Activated T-helper 17 cell treated with anti-CD3 and anti-CD28 coated beads, Interleukin-2, amount 50 U/mL, for 72 hours (primary cell): ENCODE measurements around the gene GSTP1. TPM values are rescaled to one million over a fixed set of nuclear protein-coding genes. Genes with fewer than 3 reads are reported as not detected.
"Not testable (repeated sequence)": the region's sequence is repeated elsewhere in the genome, so short reads cannot be mapped to it uniquely, and the experiment has no call there.

Experiments used
- ATAC-seq: fragments of 150-1000 bp; cut with Tn5 transposase; replicated peaks from 2 replicates; pipeline ENCODE4 v1.10.0; 2021; ENCODE audit warnings: mild to moderate bottlenecking, moderate library complexity
- H3K27ac Mint-ChIP-seq: one replicate; pipeline ENCODE4 v1.8.0; 2022; ENCODE audit warnings: mixed read lengths
- H3K27me3 Mint-ChIP-seq: one replicate; pipeline ENCODE4 v1.8.0; 2022; ENCODE audit warnings: mixed read lengths
- H3K36me3 Mint-ChIP-seq: one replicate; pipeline ENCODE4 v1.8.0; 2022; ENCODE audit warnings: low read depth, mild to moderate bottlenecking, mixed read lengths
- H3K4me1 Mint-ChIP-seq: one replicate; pipeline ENCODE4 v1.8.0; 2022; ENCODE audit warnings: mixed read lengths
- H3K4me3 Mint-ChIP-seq: one replicate; pipeline ENCODE4 v1.8.0; 2022; ENCODE audit warnings: mild to moderate bottlenecking, mixed read lengths
- H3K9me3 Mint-ChIP-seq: one replicate; pipeline ENCODE4 v1.8.0; 2022; ENCODE audit warnings: mixed read lengths
- total RNA-seq, 2 donors: library from RNA; stranded (reverse); gene quantifications; one replicate each; pipeline ENCODE4 v1.2.3, GENCODE V29; 2022

GSTP1 gene
- total RNA-seq, 2 donors from 2014 or later = 187 to 394 TPM

GRCh38 chr11:67611704-67612587 lies 28.3 kb downstream of the GSTP1 start:
- Mint-ChIP-seq H3K36me3 (peaks cover 32% of the 10 kb centered on the region), H3K27me3 (no peaks in the 10 kb centered on the region), H3K4me1 (no peaks in the 10 kb centered on the region), H3K4me3 (no peak overlapping the region), H3K9me3 (no peaks in the 10 kb centered on the region), H3K27ac (peak overlapping the region; percentile 94)
- no peak for ATAC-seq

DNA sequence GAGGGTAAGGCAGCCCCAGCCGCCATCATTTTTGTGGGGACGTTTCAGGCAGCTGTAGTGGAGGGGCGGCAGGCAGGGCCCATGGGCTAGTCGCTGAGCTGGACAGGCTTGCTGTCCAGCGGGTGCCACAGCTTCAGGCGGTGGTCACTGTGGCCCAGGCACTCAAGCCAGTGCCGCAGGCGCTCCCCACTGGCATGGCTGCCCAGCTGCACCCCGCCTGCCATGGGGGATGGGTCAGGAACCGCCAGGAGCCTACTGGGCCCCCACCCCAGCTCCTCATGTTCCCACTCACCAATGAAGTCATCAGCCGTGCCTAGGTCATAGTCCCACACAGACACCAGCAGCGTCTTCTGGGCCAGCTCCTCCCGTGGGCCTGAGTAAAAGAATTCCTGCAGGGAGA lies 29.1 kb downstream of the GSTP1 start:
- H3K36me3 Mint-ChIP-seq = peaks cover 32% of the 10 kb centered on the region

GRCh38 chr11:67613313-67613959 lies 29.8 kb downstream of the GSTP1 start:
- Mint-ChIP-seq H3K4me1 (no peaks in the 10 kb centered on the region), H3K36me3 (peaks cover 29% of the 10 kb centered on the region), H3K27me3 (no peaks in the 10 kb centered on the region), H3K4me3 (peak overlapping the region; percentile 78), H3K27ac (peak overlapping the region; percentile 94), H3K9me3 (no peaks in the 10 kb centered on the region)
- ATAC-seq = peak; percentile 27

More for the DNA sequence above, 29.1 kb downstream of the GSTP1 start:
- no peaks in the 10 kb centered on the region for H3K27me3 Mint-ChIP-seq
- no peaks in the 10 kb centered on the region for H3K9me3 Mint-ChIP-seq
- no peaks in the 10 kb centered on the region for H3K4me1 Mint-ChIP-seq
- H3K27ac Mint-ChIP-seq = peak overlapping the region; percentile 94
- H3K4me3 Mint-ChIP-seq = peak overlapping the region; percentile 78
- ATAC-seq = no peak

DNA sequence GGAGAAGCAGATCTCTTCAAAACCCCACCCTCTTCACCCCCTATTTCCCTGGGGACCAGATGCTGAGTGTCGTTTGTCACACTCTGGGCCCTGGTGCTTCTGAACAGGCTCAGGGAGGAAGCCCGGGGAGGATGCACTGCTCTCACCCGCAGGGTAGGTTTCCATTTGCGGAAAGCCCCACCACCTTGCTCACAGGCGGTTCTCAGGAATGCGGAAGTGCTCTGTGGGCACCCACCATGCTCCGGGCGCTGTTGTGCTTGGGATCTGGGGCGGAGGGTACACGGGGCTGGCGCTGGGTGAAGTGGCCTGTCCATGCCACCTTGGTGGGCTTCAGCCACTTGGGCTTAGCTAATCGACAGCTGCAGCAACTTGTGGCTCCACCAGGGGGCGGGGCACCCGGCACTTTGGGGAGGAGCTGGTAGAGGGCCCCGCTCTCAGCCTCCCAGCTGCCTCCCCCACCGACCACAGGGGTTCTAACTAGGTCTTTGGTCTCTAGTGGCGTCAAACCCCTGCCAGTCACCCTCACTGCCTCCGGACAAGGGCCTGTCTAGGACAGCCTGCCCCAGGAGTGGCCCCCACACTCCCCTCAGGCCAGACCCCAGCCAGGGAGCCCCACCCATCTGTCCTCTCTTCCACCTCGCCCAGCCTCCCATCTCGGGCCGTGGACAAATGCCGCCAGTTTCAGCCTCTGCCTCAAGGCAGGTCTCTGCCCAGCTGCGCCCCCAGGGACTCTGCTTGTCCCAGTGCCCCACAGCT lies 30.5 kb downstream of the GSTP1 start:
- Mint-ChIP-seq H3K9me3 (no peaks in the 10 kb centered on the region), H3K36me3 (peaks cover 22% of the 10 kb centered on the region), H3K4me1 (no peaks in the 10 kb centered on the region), H3K27me3 (no peaks in the 10 kb centered on the region), H3K4me3 (peak overlapping the region; percentile 78), H3K27ac (peak overlapping the region; percentile 94)
- ATAC-seq = peak; percentile 91

DNA sequence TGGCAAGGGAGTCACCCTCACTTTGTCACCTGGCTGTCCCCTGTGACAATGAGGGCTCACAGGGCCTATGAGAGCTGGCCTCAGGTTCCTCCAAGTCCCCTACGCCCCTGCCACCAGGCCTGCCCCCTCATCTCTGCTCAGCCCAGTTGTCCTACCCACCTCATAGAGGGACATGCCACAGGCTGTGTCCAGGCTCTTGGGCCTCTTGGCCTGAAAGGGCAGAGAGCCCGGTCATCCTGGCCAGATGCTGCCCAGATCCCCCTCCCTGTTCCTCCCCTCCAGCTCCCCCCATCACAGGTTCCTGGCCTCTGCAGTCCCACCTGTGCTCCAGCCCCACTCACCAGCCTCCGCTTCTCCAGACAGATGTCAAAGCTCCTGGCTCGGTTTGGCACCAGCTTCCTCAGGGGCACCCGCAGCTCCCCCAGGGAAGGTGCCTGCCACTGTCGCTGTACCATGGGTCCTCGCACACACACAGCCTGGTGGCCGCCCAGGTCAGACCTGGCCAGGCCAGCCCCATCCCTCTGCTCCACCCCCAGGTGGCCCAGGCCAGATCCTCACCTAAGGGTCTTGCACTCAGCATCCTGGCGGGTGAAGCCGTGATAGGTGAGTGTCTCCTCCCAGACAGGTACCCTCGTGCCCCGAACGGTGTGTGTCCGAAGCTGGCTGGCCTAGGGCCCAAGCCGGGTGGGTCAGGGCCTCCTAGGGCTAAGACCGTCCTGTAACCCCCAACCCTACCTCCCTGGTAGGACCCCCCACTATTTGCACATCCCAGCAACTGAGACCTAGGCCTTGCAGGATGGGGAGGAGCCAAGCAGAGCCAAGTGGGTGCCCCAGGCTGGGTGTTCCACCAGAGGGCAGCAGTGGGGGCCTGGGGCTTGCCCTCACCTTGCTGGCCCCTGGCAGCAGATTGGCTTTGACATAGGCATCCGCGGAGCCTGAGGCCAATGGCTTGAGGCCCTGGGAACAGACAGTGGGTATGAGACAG lies 31.4 kb downstream of the GSTP1 start:
- ATAC-seq = peak; percentile 57
- peak overlapping the region; percentile 78 for H3K4me3 Mint-ChIP-seq
- peak overlapping the region; percentile 94 for H3K27ac Mint-ChIP-seq
- H3K36me3 Mint-ChIP-seq = peaks cover 13% of the 10 kb centered on the region
- no peaks in the 10 kb centered on the region for H3K9me3 Mint-ChIP-seq
- no peaks in the 10 kb centered on the region for H3K4me1 Mint-ChIP-seq
- no peaks in the 10 kb centered on the region for H3K27me3 Mint-ChIP-seq

GRCh38 chr11:67615728-67616430 lies 32.3 kb downstream of the GSTP1 start:
- Mint-ChIP-seq H3K4me3 (peak overlapping the region; percentile 78), H3K36me3 (peaks cover 5% of the 10 kb centered on the region)

GRCh38 chr11:67616431-67617242 lies 33.0 kb downstream of the GSTP1 start:
- ATAC-seq = no peak
- Mint-ChIP-seq H3K27me3 (no peaks in the 10 kb centered on the region), H3K4me3 (peak overlapping the region; percentile 78)

More at GRCh38 chr11:67615728-67616430, 32.3 kb downstream of the GSTP1 start:
- no peaks in the 10 kb centered on the region for H3K4me1 Mint-ChIP-seq
- peak; percentile 0 for ATAC-seq
- peak overlapping the region; percentile 17 for H3K27ac Mint-ChIP-seq
- H3K9me3 Mint-ChIP-seq = no peaks in the 10 kb centered on the region
- no peaks in the 10 kb centered on the region for H3K27me3 Mint-ChIP-seq

GRCh38 chr11:67617243-67617953 lies 33.8 kb downstream of the GSTP1 start:
- no peaks in the 10 kb centered on the region for H3K27me3 Mint-ChIP-seq
- H3K4me3 Mint-ChIP-seq = peak overlapping the region; percentile 52
- peak overlapping the region; percentile 53 for H3K27ac Mint-ChIP-seq
- no peaks in the 10 kb centered on the region for H3K36me3 Mint-ChIP-seq
- no peaks in the 10 kb centered on the region for H3K9me3 Mint-ChIP-seq
- no peak for ATAC-seq
- H3K4me1 Mint-ChIP-seq = no peaks in the 10 kb centered on the region

More at GRCh38 chr11:67616431-67617242, 33.0 kb downstream of the GSTP1 start:
- Mint-ChIP-seq H3K36me3 (no peaks in the 10 kb centered on the region), H3K4me1 (no peaks in the 10 kb centered on the region), H3K27ac (peak overlapping the region; percentile 53), H3K9me3 (no peaks in the 10 kb centered on the region)

DNA sequence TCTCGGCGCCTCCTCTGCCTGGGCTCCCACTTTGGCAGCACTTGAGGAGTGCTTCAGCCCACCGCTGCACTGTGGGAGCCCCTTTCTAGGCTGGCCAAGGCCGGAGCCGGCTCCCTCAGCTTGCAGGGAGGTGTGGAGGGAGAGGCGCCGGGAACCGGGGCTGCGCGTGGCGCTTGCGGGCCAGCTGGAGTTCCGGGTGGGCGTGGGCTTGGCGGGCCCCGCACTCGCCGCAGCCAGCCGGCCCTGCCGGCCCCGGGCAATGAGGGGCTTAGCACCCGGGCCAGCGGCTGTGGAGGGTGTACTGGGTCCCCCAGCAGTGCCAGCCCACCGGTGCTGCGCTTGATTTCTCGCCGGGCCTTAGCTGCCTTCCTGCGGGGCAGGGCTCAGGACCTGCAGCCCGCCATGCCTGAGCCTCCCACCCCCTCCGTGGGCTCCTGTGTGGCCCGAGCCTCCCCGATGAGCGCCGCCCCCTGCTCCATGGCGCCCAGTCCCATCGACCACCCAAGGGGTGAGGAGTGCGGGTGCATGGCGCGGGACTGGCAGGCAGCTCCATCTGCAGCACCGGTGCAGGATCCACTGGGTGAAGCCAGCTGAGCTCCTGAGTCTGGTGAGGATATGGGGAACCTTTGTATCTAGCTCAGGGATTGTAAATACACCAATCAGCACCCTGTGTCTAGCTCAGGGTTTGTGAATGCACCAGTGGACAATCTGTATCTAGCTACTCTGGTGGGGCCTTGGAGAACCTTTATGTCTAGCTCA lies 35.5 kb downstream of the GSTP1 start:
- not testable (repeated sequence) for H3K27me3 Mint-ChIP-seq, H3K4me1 Mint-ChIP-seq, H3K9me3 Mint-ChIP-seq, ATAC-seq, H3K4me3 Mint-ChIP-seq, H3K36me3 Mint-ChIP-seq, H3K27ac Mint-ChIP-seq

DNA sequence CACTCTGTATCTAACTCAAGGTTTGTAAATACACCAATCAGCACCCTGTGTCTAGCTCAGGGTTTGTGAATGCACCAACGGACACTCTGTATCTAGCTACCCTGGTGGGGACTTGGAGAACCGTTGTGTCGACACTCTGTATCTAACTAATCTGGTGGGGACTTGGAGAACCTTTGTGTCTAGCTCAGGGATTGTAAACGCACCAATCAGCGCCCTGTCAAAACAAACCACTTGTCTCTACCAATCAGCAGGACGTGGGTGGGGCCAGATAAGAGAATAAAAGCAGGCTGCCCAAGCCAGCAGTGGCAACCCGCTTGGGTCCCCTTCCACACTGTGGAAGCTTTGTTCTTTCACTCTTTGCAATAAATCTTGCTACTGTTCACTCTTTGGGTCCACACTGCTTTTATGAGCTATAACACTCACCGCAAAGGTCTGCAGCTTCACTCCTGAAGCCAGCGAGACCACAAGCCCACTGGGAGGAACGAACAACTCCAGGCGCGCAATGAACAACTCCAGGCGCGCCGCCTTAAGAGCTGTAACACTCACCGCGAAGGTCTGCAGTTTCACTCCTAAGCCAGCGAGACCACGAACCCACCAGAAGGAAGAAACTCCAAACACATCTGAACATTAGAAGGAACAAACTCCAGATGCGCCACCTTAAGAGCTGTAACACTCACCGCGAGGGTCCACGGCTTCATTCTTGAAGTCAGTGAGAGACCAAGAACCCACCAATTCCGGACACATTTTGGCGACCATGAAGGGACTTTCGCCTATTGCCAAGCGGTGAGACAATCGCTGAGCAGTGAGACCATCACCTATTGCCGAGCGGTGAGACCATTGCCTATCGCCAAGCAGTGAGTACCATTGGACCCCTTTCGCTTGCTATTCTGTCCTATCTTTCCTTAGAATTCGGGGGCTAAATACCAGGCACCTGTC lies 36.3 kb downstream of the GSTP1 start:
- H3K27ac Mint-ChIP-seq, H3K4me1 Mint-ChIP-seq, H3K9me3 Mint-ChIP-seq, ATAC-seq, H3K27me3 Mint-ChIP-seq, H3K36me3 Mint-ChIP-seq, H3K4me3 Mint-ChIP-seq: not testable (repeated sequence)

- not testable (repeated sequence) for H3K27ac Mint-ChIP-seq, H3K36me3 Mint-ChIP-seq, H3K4me1 Mint-ChIP-seq, H3K4me3 Mint-ChIP-seq, H3K27me3 Mint-ChIP-seq, H3K9me3 Mint-ChIP-seq, ATAC-seq
Observed at GRCh38 chr11:67620621-67621020, 37.0 kb downstream of the GSTP1 start.
